ENCODE results near the gene ZNF750. TPM values are rescaled to one million over a fixed set of nuclear protein-coding genes. Genes with fewer than 3 reads are reported as not detected.
A peak's percentile ranks its signal among the peaks of the same experiment; 100 is the strongest.

ZNF750 gene
- total and polyA plus RNA-seq, 7 donors = 0.01 TPM; not detected in 6

DNA sequence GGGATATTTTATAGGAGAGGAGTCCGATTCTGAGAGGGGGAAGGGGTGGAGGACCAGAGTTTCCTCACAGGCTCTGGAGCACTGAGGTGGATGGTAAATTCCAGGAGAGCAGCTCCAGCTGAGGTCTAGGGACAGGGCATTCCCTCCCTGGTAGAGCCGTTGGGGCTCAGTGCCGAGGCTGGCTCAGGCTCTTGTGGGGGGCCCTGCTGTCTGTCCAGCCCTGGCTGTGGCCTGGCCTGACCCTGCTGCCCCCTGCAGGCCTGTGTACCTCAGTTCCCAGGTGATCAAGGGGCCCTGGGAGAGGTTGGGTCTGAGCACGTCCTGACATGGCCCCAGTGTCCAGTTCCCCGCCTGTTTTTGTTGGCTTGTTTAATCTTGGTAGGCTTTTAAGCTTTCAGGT, 16.8 kb downstream of the ZNF750 start:
- WGBS, 2 donors = 82 to 90% methylated on average over 5 of the region's 5 CpGs
- intact Hi-C loops (cut with DNase I) = no loop called here
- H3K36me3 ChIP-seq = peaks cover 0 to 17% (median 3%) of the 10 kb centered on the region in 4 donors

GRCh38 chr17:82822281-82822680, 17.5 kb downstream of the ZNF750 start:
- 94 to 95% methylated on average over 16 of the region's 16 CpGs for WGBS, 2 donors
- H3K27ac ChIP-seq = no peak overlapping the region
- TF ChIP-seq CTCF (IDR thresholded peaks at IDR 0.05) = no peak
- no peak for TF ChIP-seq EP300 (IDR thresholded peaks at IDR 0.05)
- no peak for TF ChIP-seq POLR2AphosphoS5 (IDR thresholded peaks at IDR 0.05)
- no peak for TF ChIP-seq POLR2A (IDR thresholded peaks at IDR 0.05)
- peaks cover 0 to 9% (median 2%) of the 10 kb centered on the region in 4 donors for H3K9me3 ChIP-seq
- no peaks in the 10 kb centered on the region for H3K4me1 ChIP-seq
- H3K27me3 ChIP-seq = no peaks in the 10 kb centered on the region
- no peak overlapping the region for H3K4me3 ChIP-seq
- H3K36me3 ChIP-seq = peaks cover 0 to 25% (median 3%) of the 10 kb centered on the region in 4 donors
- intact Hi-C loops (cut with DNase I) = no loop called here
- DNase-seq = no peak

More for the DNA sequence above, 16.8 kb downstream of the ZNF750 start:
- H3K9me3 ChIP-seq = peaks cover 0 to 9% (median 2%) of the 10 kb centered on the region in 4 donors
- peak in 1 of 4 experiments; percentile 9 for TF ChIP-seq CTCF (IDR thresholded peaks at IDR 0.05)
- TF ChIP-seq POLR2AphosphoS5 (IDR thresholded peaks at IDR 0.05) = no peak
- no peak for TF ChIP-seq POLR2A (IDR thresholded peaks at IDR 0.05)
- TF ChIP-seq EP300 (IDR thresholded peaks at IDR 0.05) = no peak
- no peak overlapping the region for H3K4me3 ChIP-seq
- H3K27me3 ChIP-seq = no peaks in the 10 kb centered on the region
- DNase-seq = no peak
- no peak overlapping the region for H3K27ac ChIP-seq
- H3K4me1 ChIP-seq = no peaks in the 10 kb centered on the region

GRCh38 chr17:82821554-82821953, 18.3 kb downstream of the ZNF750 start:
- H3K27me3 ChIP-seq = no peaks in the 10 kb centered on the region
- no peak overlapping the region for H3K27ac ChIP-seq
- 96 to 97% methylated on average over 2 of the region's 2 CpGs for WGBS, 2 donors
- H3K9me3 ChIP-seq = peaks cover 0 to 9% (median 2%) of the 10 kb centered on the region in 4 donors
- H3K4me3 ChIP-seq = no peak overlapping the region
- TF ChIP-seq POLR2A (IDR thresholded peaks at IDR 0.05) (no peak), POLR2AphosphoS5 (IDR thresholded peaks at IDR 0.05) (no peak), EP300 (IDR thresholded peaks at IDR 0.05) (no peak), CTCF (IDR thresholded peaks at IDR 0.05) (no peak)
- DNase-seq = no peak
- H3K36me3 ChIP-seq = peaks cover 0 to 30% (median 3%) of the 10 kb centered on the region in 4 donors
- intact Hi-C loops (cut with DNase I) = no loop called here
- no peaks in the 10 kb centered on the region for H3K4me1 ChIP-seq

GRCh38 chr17:82820278-82821251, 19.3 kb downstream of the ZNF750 start:
- H3K4me1 ChIP-seq = no peaks in the 10 kb centered on the region
- peaks cover 0 to 39% (median 4%) of the 10 kb centered on the region in 4 donors for H3K36me3 ChIP-seq
- WGBS, 2 donors = 96 to 97% methylated on average over 5 of the region's 5 CpGs
- H3K4me3 ChIP-seq = no peak overlapping the region
- intact Hi-C loops (cut with DNase I) = no loop called here
- TF ChIP-seq POLR2A (IDR thresholded peaks at IDR 0.05) (no peak), EP300 (IDR thresholded peaks at IDR 0.05) (no peak), CTCF (IDR thresholded peaks at IDR 0.05) (no peak), POLR2AphosphoS5 (IDR thresholded peaks at IDR 0.05) (no peak)
- H3K9me3 ChIP-seq = peaks cover 0 to 9% (median 2%) of the 10 kb centered on the region in 4 donors
- no peak for DNase-seq
- no peaks in the 10 kb centered on the region for H3K27me3 ChIP-seq
- H3K27ac ChIP-seq = no peak overlapping the region
